Right cardiac atrium (tissue), 5 donors: ENCODE data around the gene SLC25A20. TPM values are rescaled to one million over a fixed set of nuclear protein-coding genes. Genes with fewer than 3 reads are reported as not detected.
"Not testable (repeated sequence)": the region's sequence is repeated elsewhere in the genome, so short reads cannot be mapped to it uniquely, and the experiment has no call there.

Experiments
- ATAC-seq, 2 donors: fragments of 200-7000 bp; cut with Tn5 transposase; one replicate each; pipeline versions ENCODE4 v1.8.0 to v1.9.1; 2020; ENCODE audit warnings: moderate library complexity in 2 of 2, mild to moderate bottlenecking in 1 of 2
- DNase-seq, 3 donors: peaks; one replicate each; pipeline ENCODE4 v3.0.0-alpha.2; 2020
- H3K27ac ChIP-seq: one replicate; pipeline ENCODE4 v1.5.1; 2013; ENCODE audit warnings: mild to moderate bottlenecking, low read length, control low read depth, moderate library complexity
- H3K27me3 ChIP-seq: one replicate; pipeline ENCODE4 v1.6.1; 2013; ENCODE audit not compliant: control insufficient read depth, insufficient read depth
- H3K4me1 ChIP-seq: one replicate; pipeline ENCODE4 v1.6.1; 2013; ENCODE audit warnings: low read length; ENCODE audit not compliant: control insufficient read depth, insufficient read depth
- H3K4me3 ChIP-seq: one replicate; pipeline ENCODE4 v1.5.1; 2013; ENCODE audit warnings: low read length, control low read depth
- H3K9me3 ChIP-seq: one replicate; pipeline ENCODE4 v1.6.1; 2013; ENCODE audit warnings: low read length; ENCODE audit not compliant: control insufficient read depth
- WGBS: extraction: QIAGEN DNeasy Blood & Tissue Kit; methylation state at CpG from one replicate; pipeline ENCODE4 v1.1.7; 2013; 5-methylcytosine and 5-hydroxymethylcytosine counted together
- intact Hi-C, 4 donors: fragments of 100-400 bp; cut with DNase I; formaldehyde crosslinking; loops; one replicate each; pipeline versions ENCODE4 v1.11.0 to v1.14.0; 2022 to 2023
- polyA plus RNA-seq: library from polyadenylated mRNA; stranded (reverse); fragments of 200-250 nt; gene quantifications from one replicate; pipeline ENCODE4 v1.2.3, GENCODE V29; 2013
- total RNA-seq, 4 donors: library from RNA; stranded (reverse); fragmentation: NEBNext Ultra II Directional; extraction: Animal tissue kit (Norgen Biotek cat#: 25700); gene quantifications; one replicate each; pipeline ENCODE4 v1.2.1, GENCODE V29; 2021
- donor health status: healthy with polysubstance abuse.
- donor health status: DM: no; HTN: yes; CAD: no.
- donor health status: DM: no; HTN: no; CAD: no.
- donor health status: DM: no; HTN: yes; CAD: no; lungs with severe emphysema.
- donor health status: DM: yes; HTN: yes; CAD: no.

The SLC25A20 gene
- total and polyA plus RNA-seq, 5 donors, result 43.6 to 57.7 (median 46.6) TPM

- 29% methylated on average over 2 of the region's 2 CpGs for WGBS
- ATAC-seq, result no peak
- H3K27ac ChIP-seq, result no peak overlapping the region
- no peaks in the 10 kb centered on the region for H3K27me3 ChIP-seq
- DNase-seq, result no peak
- peak overlapping the region; percentile 36 for H3K4me3 ChIP-seq
- H3K4me1 ChIP-seq, result peaks cover 1% of the 10 kb centered on the region
- intact Hi-C loops, result no loop called here
- H3K9me3 ChIP-seq, result no peaks in the 10 kb centered on the region
These were observed 53.5 kb downstream of the SLC25A20 start for GRCh38 chr3:48845170-48845569.

GRCh38 chr3:48837163-48837562 lies 61.5 kb downstream of the SLC25A20 start:
- intact Hi-C loops, result no loop called here
- no peak overlapping the region for H3K27ac ChIP-seq
- H3K9me3 ChIP-seq, result no peaks in the 10 kb centered on the region

GRCh38 chr3:48835650-48836366 lies 62.9 kb downstream of the SLC25A20 start:
- Histone ChIP-seq H3K9me3 (no peaks in the 10 kb centered on the region), H3K27me3 (no peaks in the 10 kb centered on the region), H3K27ac (no peak overlapping the region), H3K4me3 (no peak overlapping the region), H3K4me1 (peaks cover under 1% of the 10 kb centered on the region)
- ATAC-seq (no peak), DNase-seq (no peak)
- intact Hi-C loops, result no loop called here
- WGBS, result 91% methylated on average over 11 of the region's 11 CpGs

More at GRCh38 chr3:48837163-48837562, 61.5 kb downstream of the SLC25A20 start:
- DNase-seq, result no peak
- H3K4me3 ChIP-seq, result no peak overlapping the region
- H3K27me3 ChIP-seq, result no peaks in the 10 kb centered on the region
- ATAC-seq, result no peak
- 80% methylated on average over 2 of the region's 2 CpGs for WGBS
- H3K4me1 ChIP-seq, result no peaks in the 10 kb centered on the region

GRCh38 chr3:48832684-48833083 lies 66.0 kb downstream of the SLC25A20 start:
- H3K4me1 ChIP-seq, result peaks cover 4% of the 10 kb centered on the region
- H3K9me3 ChIP-seq, result no peaks in the 10 kb centered on the region
- no peak overlapping the region for H3K27ac ChIP-seq
- intact Hi-C loops, result loop anchor here in 1 of 4 donors (5.0 kb wide), 1 partner anchor 40 kb away; no protein-coding TSS in a partner anchor
- no peak overlapping the region for H3K4me3 ChIP-seq
- DNase-seq, result no peak
- H3K27me3 ChIP-seq, result no peaks in the 10 kb centered on the region
- ATAC-seq, result peak; percentile 54 to 55

- 83% methylated on average over 6 of the region's 6 CpGs for WGBS
- intact Hi-C loops, result loop anchor here in 1 of 4 donors (5.0 kb wide), 1 partner anchor 38 kb away; no protein-coding TSS in a partner anchor
- Histone ChIP-seq H3K4me3 (no peak overlapping the region), H3K27me3 (no peaks in the 10 kb centered on the region), H3K27ac (no peak overlapping the region), H3K9me3 (no peaks in the 10 kb centered on the region), H3K4me1 (peaks cover 6% of the 10 kb centered on the region)
- DNase-seq (no peak), ATAC-seq (no peak)
These were observed 68.0 kb downstream of the SLC25A20 start for GRCh38 chr3:48830715-48831114.

- intact Hi-C loops, H3K27me3 ChIP-seq, DNase-seq, H3K4me1 ChIP-seq, H3K4me3 ChIP-seq, H3K9me3 ChIP-seq, H3K27ac ChIP-seq, ATAC-seq: not testable (repeated sequence)
- 96% methylated on average over 11 of the region's 11 CpGs for WGBS
These were observed 69.2 kb downstream of the SLC25A20 start for GRCh38 chr3:48829525-48829924.

GRCh38 chr3:48827874-48828273 lies 70.8 kb downstream of the SLC25A20 start:
- H3K27me3 ChIP-seq, DNase-seq, H3K27ac ChIP-seq, H3K9me3 ChIP-seq, H3K4me1 ChIP-seq, intact Hi-C loops, ATAC-seq, H3K4me3 ChIP-seq: not testable (repeated sequence)
- WGBS, result 96% methylated on average over 10 of the region's 10 CpGs

- Histone ChIP-seq H3K27ac (peak overlapping the region; percentile 21), H3K4me1 (peaks cover 6% of the 10 kb centered on the region), H3K4me3 (no peak overlapping the region), H3K27me3 (no peaks in the 10 kb centered on the region), H3K9me3 (no peaks in the 10 kb centered on the region)
- WGBS, result 29% methylated on average over 2 of the region's 2 CpGs
- ATAC-seq (peak; percentile 47 to 79), DNase-seq (no peak)
- intact Hi-C loops, result no loop called here
These were observed 72.2 kb downstream of the SLC25A20 start for GRCh38 chr3:48826451-48826850.

- ATAC-seq (peak; percentile 50), DNase-seq (no peak)
- peaks cover 8% of the 10 kb centered on the region for H3K4me1 ChIP-seq
- intact Hi-C loops, result no loop called here
- H3K27me3 ChIP-seq, result no peaks in the 10 kb centered on the region
- no peak overlapping the region for H3K4me3 ChIP-seq
- WGBS, result 71% methylated on average over 2 of the region's 2 CpGs
- H3K27ac ChIP-seq, result peak overlapping the region; percentile 24
- H3K9me3 ChIP-seq, result no peaks in the 10 kb centered on the region
These were observed 77.9 kb downstream of the SLC25A20 start for GRCh38 chr3:48820612-48821324.

GRCh38 chr3:48819234-48820221 lies 79.2 kb downstream of the SLC25A20 start:
- intact Hi-C loops, result no loop called here
- no peaks in the 10 kb centered on the region for H3K27me3 ChIP-seq
- no peak overlapping the region for H3K27ac ChIP-seq
- no peak for DNase-seq
- no peaks in the 10 kb centered on the region for H3K9me3 ChIP-seq
- no peak overlapping the region for H3K4me3 ChIP-seq
- 95% methylated on average over 7 of the region's 7 CpGs for whole genome bisulfite sequencing
- ATAC-seq, result no peak
- peaks cover 8% of the 10 kb centered on the region for H3K4me1 ChIP-seq
